Central memory CD8-positive, alpha-beta T cell (primary cell): ENCODE results near the gene PRKN.

Experiments
- ATAC-seq: fragments of 150-1000 bp; cut with Tn5 transposase; replicated peaks from 2 replicates; pipeline ENCODE4 v1.10.0; 2022; ENCODE audit warnings: mild to moderate bottlenecking, moderate FRiP score, moderate number of reproducible peaks; ENCODE audit not compliant: poor library complexity, severe bottlenecking; ENCODE audit errors: extremely low read depth
- DNase-seq, 2 donors: peaks; one replicate each; pipeline ENCODE4 v3.0.0; 2021; ENCODE audit warnings: low spot score in 2 of 2
- H3K27ac Mint-ChIP-seq: one replicate; pipeline ENCODE4 v1.8.0; 2022; ENCODE audit warnings: low read depth, mild to moderate bottlenecking, moderate library complexity, mixed read lengths
- H3K27me3 Mint-ChIP-seq: one replicate; pipeline ENCODE4 v1.8.0; 2022; ENCODE audit warnings: mixed read lengths
- H3K36me3 Mint-ChIP-seq: one replicate; pipeline ENCODE4 v1.8.0; 2022; ENCODE audit warnings: mild to moderate bottlenecking, moderate library complexity, mixed read lengths; ENCODE audit not compliant: insufficient read depth
- H3K4me1 Mint-ChIP-seq: one replicate; pipeline ENCODE4 v1.8.0; 2022; ENCODE audit warnings: mixed read lengths
- H3K4me3 Mint-ChIP-seq: one replicate; pipeline ENCODE4 v1.8.0; 2022; ENCODE audit warnings: mild to moderate bottlenecking, moderate library complexity, mixed read lengths
- H3K9me3 Mint-ChIP-seq: one replicate; pipeline ENCODE4 v1.8.0; 2022; ENCODE audit warnings: mixed read lengths

Gene PRKN

GRCh38 chr6:162596676-162597075 is 130.9 kb downstream of the PRKN start:
- no peak for ATAC-seq
- Mint-ChIP-seq H3K4me3 (no peak overlapping the region), H3K36me3 (no peaks in the 10 kb centered on the region), H3K27me3 (no peaks in the 10 kb centered on the region), H3K27ac (no peak overlapping the region), H3K9me3 (peaks cover 9% of the 10 kb centered on the region), H3K4me1 (no peaks in the 10 kb centered on the region)
- DNase-seq = no peak

DNA sequence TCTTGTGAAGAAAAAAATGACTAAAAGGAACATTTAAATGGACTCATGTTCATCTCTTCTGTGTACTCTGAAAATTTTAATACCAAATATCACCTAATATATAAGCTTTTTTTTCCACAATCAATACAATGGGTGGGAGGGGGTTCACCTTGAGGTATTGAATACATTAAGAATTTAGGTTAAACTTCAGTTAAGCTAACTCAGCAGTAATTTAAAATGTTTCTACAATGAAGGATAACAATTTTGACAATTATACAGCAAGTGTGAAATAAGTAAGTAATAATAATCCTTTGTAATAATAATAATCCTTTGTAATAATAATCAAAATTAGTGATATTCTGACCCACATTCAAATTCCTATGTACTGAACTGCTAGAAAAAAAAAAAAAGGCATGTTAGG is 136.0 kb downstream of the PRKN start:
- no peaks in the 10 kb centered on the region for H3K4me1 Mint-ChIP-seq
- no peaks in the 10 kb centered on the region for H3K36me3 Mint-ChIP-seq
- ATAC-seq (no peak), DNase-seq (no peak)
- no peak overlapping the region for H3K4me3 Mint-ChIP-seq
- no peaks in the 10 kb centered on the region for H3K27me3 Mint-ChIP-seq
- H3K9me3 Mint-ChIP-seq = peaks cover 5% of the 10 kb centered on the region
- no peak overlapping the region for H3K27ac Mint-ChIP-seq

DNA sequence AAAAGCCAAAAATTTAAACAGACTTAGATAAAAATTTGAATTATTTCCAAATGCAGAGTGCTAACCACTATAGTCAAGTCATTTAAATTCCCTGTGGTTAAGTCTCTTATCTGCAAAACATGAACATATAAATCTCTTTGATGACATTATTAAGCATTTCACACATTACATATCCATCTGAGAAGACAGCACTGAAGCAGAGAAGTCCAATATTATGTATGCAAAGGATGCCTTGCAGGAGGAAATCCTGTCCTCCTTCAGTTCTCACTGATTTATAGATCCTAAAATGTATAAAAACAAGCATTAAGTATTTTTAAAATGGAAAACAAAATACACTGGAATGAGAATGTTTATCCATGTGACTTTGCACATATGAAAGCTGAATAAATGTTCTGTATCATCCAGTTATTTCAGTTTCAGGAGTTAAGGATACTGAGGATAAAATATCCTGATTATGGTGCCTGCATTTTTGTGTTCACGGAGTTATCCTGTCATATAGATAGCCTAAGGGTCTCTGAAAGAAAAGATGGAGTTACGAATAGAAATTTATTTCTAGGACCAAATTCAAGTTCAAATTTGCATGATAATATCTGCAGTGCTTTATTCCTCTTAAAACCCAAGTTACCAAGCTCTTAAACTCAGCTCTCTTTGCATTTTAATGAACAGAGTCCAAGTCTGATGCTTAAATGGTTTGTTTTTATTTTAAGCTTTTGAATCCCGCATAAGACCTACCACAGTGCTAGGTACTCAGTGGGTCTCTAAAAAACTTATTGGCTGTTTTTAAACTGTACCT is 145.4 kb downstream of the PRKN start:
- ATAC-seq = no peak
- Mint-ChIP-seq H3K4me3 (no peak overlapping the region), H3K9me3 (no peaks in the 10 kb centered on the region), H3K4me1 (no peaks in the 10 kb centered on the region), H3K27ac (no peak overlapping the region), H3K27me3 (no peaks in the 10 kb centered on the region), H3K36me3 (no peaks in the 10 kb centered on the region)
- no peak for DNase-seq

DNA sequence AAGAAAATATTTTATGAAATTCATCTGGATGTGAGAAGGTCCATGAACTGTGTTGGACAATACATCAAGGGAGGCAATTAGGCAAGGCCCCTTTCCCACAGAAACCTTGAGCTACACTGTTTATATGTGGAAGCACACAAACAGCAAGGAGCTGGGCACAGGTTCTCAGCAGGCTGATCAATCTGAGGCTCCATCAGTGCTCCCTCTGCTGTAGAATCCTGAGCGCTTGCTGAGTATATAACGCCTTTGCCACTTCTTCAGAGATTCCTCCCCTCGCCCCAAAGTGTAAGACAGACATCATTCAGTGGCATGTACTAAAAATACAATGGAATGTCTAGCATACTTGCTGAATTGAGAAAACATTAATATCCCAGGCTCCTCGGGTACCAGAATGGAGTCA is 146.9 kb downstream of the PRKN start:
- DNase-seq = no peak
- Mint-ChIP-seq H3K4me1 (no peaks in the 10 kb centered on the region), H3K27me3 (no peaks in the 10 kb centered on the region), H3K27ac (no peak overlapping the region), H3K36me3 (no peaks in the 10 kb centered on the region), H3K9me3 (no peaks in the 10 kb centered on the region), H3K4me3 (no peak overlapping the region)
- no peak for ATAC-seq

- DNase-seq = no peak
- Mint-ChIP-seq H3K4me1 (no peaks in the 10 kb centered on the region), H3K36me3 (no peaks in the 10 kb centered on the region), H3K27me3 (no peaks in the 10 kb centered on the region), H3K9me3 (no peaks in the 10 kb centered on the region), H3K4me3 (no peak overlapping the region), H3K27ac (no peak overlapping the region)
- ATAC-seq = no peak
Observed at GRCh38 chr6:162576016-162576415, 151.6 kb downstream of the PRKN start.

DNA sequence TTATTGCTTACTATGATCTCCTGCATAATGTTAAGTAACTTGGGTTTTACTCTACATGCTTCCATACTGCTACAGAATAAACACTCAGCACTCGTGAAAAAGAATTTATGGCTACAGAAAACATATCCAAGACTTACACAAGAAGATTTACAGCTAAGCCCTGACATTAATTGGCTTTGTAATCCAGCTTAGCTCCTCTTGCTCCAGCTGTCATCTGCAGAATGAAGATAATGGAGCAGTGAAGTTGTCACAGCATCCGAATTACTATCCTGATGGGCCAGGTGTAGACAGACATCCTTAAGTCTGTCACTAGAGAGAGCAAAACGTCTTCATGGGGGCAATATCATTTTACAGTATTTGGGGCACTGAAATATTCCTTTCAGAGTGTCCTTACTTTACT is 155.3 kb downstream of the PRKN start:
- Mint-ChIP-seq H3K4me3 (no peak overlapping the region), H3K27me3 (no peaks in the 10 kb centered on the region), H3K36me3 (no peaks in the 10 kb centered on the region), H3K27ac (no peak overlapping the region), H3K4me1 (no peaks in the 10 kb centered on the region), H3K9me3 (peaks cover 10% of the 10 kb centered on the region)
- DNase-seq (no peak), ATAC-seq (no peak)

GRCh38 chr6:162568266-162568665 is 159.3 kb downstream of the PRKN start:
- ATAC-seq = no peak
- no peak overlapping the region for H3K27ac Mint-ChIP-seq
- no peak for DNase-seq
- peaks cover 24% of the 10 kb centered on the region for H3K9me3 Mint-ChIP-seq
- H3K4me1 Mint-ChIP-seq = no peaks in the 10 kb centered on the region
- H3K36me3 Mint-ChIP-seq = no peaks in the 10 kb centered on the region
- no peaks in the 10 kb centered on the region for H3K27me3 Mint-ChIP-seq
- no peak overlapping the region for H3K4me3 Mint-ChIP-seq

- Mint-ChIP-seq H3K27me3 (no peaks in the 10 kb centered on the region), H3K36me3 (no peaks in the 10 kb centered on the region), H3K9me3 (peaks cover 14% of the 10 kb centered on the region), H3K27ac (no peak overlapping the region), H3K4me1 (no peaks in the 10 kb centered on the region), H3K4me3 (no peak overlapping the region)
- ATAC-seq (no peak), DNase-seq (no peak)
Observed at GRCh38 chr6:162562041-162562440, 165.5 kb downstream of the PRKN start.

- Mint-ChIP-seq H3K27ac (no peak overlapping the region), H3K27me3 (no peaks in the 10 kb centered on the region), H3K36me3 (no peaks in the 10 kb centered on the region), H3K4me1 (no peaks in the 10 kb centered on the region), H3K4me3 (no peak overlapping the region), H3K9me3 (peaks cover 11% of the 10 kb centered on the region)
- ATAC-seq (no peak), DNase-seq (no peak)
Observed at GRCh38 chr6:162560891-162561290, 166.7 kb downstream of the PRKN start.

DNA sequence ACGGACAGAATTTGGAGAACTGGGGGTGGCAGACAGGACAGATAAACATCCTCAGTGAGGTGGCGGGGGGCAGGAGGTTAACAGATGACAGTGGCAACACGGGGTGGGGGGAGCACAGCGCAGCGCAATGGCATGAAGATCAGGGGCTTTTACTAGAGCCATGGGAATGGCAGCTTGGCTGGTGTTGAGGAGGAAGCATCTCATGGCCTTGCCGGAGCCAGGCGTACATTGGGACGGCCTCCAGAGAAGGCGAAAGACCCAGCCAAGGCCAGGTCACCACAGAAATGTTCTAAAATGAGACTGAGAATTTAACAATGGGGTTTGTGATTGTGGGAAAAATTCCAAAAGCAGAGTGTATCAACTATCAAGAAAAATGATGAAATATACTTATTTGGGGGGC is 173.0 kb downstream of the PRKN start:
- Mint-ChIP-seq H3K36me3 (no peaks in the 10 kb centered on the region), H3K27ac (no peak overlapping the region), H3K9me3 (peaks cover 16% of the 10 kb centered on the region), H3K4me1 (no peaks in the 10 kb centered on the region), H3K27me3 (no peaks in the 10 kb centered on the region), H3K4me3 (no peak overlapping the region)
- DNase-seq (no peak), ATAC-seq (no peak)

GRCh38 chr6:162546905-162547304 is 180.7 kb downstream of the PRKN start:
- Mint-ChIP-seq H3K4me1 (no peaks in the 10 kb centered on the region), H3K27me3 (no peaks in the 10 kb centered on the region), H3K4me3 (no peak overlapping the region), H3K36me3 (no peaks in the 10 kb centered on the region), H3K27ac (no peak overlapping the region), H3K9me3 (peaks cover 8% of the 10 kb centered on the region)
- DNase-seq (no peak), ATAC-seq (no peak)

GRCh38 chr6:162543221-162543620 is 184.3 kb downstream of the PRKN start:
- H3K27me3 Mint-ChIP-seq = no peaks in the 10 kb centered on the region
- H3K4me3 Mint-ChIP-seq = no peak overlapping the region
- no peaks in the 10 kb centered on the region for H3K4me1 Mint-ChIP-seq
- DNase-seq (no peak), ATAC-seq (no peak)
- H3K27ac Mint-ChIP-seq = no peak overlapping the region
- peaks cover 5% of the 10 kb centered on the region for H3K9me3 Mint-ChIP-seq
- H3K36me3 Mint-ChIP-seq = no peaks in the 10 kb centered on the region

DNA sequence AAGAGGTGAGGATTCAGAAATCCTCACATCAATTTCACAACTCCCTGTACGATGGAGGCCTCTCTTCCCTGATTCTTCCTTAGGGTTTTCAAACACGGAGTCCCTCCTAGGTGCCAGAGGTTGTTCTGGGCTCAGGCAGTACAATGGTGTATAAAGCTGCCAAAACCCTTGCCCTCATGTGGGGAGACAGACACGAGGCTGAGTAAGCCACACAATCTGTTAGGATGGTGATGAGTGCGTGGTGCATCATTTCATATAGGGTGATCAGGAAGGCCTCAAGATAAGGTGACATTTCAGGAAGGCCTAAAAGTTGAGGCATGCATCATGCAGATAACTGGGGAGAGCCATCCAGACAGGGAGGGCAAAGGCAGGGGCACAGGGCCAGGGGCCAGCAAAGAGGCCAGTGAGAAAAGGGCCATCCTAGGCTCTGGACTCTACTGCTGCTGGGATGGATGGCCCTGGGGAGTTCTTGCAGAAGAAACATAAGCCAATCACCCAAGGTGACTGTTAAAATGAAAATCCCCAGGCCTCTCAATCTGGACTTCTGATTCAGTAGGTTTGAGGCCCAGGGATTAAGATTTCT is 186.5 kb downstream of the PRKN start:
- DNase-seq (no peak), ATAC-seq (no peak)
- Mint-ChIP-seq H3K36me3 (peaks cover 2% of the 10 kb centered on the region), H3K27ac (no peak overlapping the region), H3K27me3 (no peaks in the 10 kb centered on the region), H3K9me3 (no peaks in the 10 kb centered on the region), H3K4me1 (no peaks in the 10 kb centered on the region), H3K4me3 (no peak overlapping the region)
